Measurements from ENCODE around the gene NKAP.
"Not testable (repeated sequence)": the region's sequence is repeated elsewhere in the genome, so short reads cannot be mapped to it uniquely, and the experiment has no call there.

The NKAP gene

DNA sequence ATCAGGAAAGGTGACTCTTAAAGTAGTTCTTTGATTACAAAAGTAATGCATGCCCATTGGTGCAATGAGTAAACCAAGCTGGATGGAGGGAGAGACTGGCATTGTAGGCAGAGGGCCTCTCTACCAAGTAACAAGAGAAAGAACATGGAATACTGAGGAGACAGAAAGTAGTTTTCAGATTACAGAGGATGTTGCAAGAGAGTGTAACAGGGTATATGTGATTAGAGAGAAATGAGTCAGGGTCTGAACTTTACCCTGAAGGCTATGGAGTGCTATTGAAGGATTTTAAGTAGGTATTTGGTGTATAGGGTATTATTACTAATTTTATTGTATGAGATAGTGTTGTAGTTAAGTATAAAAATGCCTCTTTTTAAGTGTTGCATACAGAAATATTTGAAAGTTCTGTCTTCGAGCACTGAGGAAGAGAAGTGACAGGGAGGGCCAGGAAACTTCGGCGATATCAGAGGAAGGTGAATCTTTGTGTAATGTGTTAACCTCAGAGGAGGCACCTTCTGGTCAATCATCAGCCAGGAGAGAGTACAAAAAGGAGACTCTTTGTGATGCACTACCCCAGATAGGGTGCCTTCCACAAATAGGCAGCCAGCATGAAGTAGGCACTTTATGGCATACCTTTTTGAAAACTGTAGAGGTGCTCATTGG is 8.2 kb downstream of the NKAP start:
- DNase-seq (ENCODE audit: low spot score), result no peak

DNA sequence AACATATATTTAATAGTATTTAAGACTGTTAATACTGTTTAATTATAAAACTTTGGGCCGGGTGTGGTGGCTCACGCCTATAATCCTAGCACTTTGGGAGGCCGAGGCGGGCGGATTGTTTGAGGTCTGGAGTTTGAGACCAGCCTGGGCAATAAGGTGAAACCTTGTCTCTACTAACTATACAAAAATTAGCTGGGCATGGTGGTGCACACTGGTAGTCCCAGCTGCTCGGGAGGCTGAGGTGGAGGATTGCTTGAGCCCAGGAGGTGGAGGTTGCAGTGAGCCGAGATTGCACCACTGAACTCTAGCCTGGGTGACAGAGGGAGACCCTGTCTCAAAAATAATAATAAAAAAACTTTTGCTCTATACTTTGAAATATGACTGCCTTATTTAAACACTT is 21.2 kb downstream of the NKAP start:
- DNase-seq (ENCODE audit: low spot score), result not testable (repeated sequence)

DNA sequence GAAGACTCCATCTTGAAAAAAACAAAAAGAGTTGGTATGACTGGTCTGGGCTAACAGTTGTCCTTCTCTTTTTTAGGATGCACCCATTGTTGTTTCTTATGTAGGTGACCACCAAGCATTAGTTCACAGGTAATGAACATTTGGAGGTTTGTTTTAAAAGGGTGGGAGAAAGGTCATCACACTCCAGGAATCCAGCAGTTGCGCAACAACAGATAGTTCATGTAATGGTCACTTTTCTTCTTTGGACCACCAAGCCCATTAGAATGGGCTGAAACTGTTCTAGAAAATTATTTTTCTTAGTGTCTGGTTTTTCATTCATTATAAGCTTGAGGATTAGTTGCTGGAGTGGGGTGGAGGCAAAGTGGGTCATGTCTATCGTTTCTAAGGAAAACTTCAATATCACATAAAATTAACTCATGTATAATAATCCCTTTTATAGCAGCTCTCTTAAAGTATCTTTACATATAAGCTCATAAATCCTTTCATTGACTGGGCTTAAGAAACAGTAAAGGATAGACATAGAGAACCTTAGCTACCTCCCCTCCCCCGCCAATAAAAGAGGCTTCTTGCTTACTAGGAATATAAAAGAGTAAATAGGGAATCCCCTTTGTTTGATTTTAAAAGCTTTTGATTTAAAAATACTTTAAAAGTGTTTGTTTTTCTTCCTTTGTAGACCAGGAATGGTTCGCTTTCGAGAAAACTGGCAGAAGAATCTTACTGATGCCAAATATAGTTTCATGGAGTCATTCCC is 23.5 kb downstream of the NKAP start:
- no peak for DNase-seq (ENCODE audit: low spot score)

DNA sequence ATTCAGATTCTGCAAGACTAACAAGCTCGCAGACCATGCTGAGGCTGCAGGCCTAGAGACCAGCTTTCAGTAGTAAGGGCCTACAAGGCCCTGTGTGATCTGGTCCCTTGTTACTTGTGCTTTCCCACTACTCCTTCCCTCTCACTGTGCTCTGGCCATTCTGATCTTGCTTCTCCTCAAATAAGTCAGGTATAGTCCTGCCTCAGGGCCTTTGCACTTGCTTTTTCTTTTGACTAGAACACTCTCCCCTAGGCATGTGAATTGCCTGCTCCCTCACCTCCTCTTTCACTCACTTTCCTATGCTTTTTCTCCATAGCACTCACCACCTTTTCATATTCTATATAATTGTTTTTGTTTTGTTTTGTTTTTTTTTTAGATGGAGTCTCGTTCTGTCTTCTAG is 25.7 kb downstream of the NKAP start:
- no peak for DNase-seq (ENCODE audit: low spot score)

DNA sequence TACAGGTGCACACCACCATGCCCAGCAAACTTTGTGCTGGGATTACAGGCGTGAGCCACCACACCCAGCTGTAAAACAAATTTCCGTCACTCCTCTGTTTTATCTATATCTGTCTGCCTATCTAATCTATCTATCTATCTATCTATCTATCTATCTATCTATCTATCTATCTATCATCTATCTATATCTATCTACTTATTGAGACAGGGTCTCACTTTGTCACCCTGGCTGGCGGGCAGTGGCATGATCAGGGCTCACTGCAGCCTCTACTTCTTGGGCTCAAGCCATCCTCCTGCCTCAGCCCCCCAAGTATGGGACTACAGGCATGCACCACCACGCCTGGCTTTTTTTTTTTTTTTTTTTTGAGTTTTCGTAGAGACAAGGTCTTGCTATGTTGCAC is 27.2 kb downstream of the NKAP start:
- DNase-seq (ENCODE audit: low spot score), result no peak

DNA sequence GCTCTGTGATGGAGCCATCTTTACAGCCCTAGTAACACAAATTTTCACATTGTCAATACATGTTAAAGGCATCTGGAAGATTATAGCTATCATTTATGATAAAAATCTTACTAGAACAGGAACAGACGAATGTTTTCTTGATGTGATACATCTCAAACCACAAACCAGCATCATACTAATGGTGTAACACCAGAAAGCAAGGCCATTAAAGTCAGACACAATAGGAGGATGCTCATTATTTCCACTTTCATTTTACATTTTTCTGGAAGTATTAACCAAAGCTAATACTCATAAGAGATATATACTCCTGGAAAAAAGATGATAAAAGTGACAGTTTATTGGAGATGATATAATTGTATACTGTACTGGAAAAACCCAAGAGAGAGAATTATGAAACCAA is 42.6 kb downstream of the NKAP start:
- no peak for DNase-seq (ENCODE audit: low spot score)

DNA sequence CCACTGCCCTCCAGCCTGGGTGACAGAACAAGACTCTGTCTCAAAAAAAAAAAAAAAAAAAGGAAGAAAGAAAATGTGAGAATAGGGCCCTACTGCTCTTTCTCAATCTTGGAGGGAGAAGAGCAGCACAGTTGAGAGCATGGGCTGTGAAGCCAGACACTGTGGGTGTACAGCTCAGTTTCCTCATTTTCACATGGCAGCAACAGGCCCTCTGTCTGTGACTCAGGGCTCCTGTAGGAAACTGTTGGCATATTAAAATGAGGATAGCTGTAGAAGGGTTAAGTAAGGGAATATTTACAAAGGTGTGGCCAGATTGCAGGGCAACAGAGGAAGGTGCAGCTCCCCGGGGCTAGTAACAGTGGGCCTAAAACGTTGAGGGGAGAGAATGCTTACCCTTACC is 44.4 kb downstream of the NKAP start:
- no peak for DNase-seq (ENCODE audit: low spot score)

DNA sequence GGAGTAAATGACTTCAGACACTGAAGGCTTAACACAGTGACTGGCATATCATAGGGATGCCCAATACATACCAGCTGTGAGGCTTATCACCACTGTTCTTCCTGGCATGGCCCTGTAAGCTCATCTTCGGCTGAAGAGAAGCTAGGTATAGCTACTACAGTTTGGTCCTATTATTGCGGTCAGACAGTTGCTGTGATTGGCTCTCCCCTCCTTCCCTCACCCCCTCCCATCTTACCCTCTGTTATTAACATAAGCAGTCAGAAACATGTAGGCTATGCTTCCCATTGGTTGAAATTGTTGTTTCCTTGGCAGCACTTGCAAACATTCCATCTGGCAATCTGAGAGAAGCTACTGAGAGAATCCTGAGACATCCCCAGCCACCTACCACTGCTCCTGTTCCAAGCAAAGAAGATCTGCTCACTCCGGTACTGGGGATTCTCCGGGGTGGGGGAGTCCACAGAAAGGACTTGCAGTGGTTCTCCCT is 47.7 kb downstream of the NKAP start, which contains the start of gene AKAP14:
AKAP14 (plus strand) TSS at position 51 of the 484 bp plus-strand sequence. CDS start 7,331 bp downstream, outside the sequence.
- no peak for DNase-seq (ENCODE audit: low spot score)

DNA sequence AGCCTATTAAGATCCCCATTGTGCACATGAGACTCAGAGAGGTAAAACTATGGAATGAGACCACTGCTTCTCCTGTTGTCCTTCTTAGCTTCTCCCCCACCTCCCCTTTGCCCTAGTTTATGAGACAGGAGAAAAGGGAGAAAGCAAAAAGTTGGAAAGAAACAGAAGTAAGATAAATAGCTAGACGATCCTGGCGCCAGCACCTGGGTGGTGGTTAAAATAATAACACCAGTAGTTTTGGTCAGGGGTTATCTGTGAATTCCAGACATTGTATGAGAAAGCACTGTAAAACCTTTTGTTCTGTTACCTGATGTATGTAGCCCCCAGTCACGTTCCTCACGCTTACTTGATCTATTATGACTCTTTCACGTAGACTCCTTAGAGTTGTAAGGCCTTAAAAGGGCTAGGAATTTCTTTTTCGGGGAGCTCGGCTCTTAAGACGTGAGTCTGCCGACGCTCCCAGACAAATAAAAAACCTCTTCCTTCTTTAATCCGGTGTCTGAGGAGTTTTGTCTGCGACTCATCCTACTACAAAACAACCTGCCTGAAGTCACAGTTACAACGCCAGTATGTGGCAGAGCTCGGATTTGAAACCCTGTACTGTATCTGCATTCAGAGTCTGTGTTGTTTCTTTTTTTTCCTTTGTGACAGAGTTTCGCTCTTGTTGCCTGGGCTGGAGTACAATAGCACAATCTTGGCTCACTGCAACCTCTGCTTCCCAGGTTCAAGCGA is 51.4 kb downstream of the NKAP start:
- not testable (repeated sequence) for DNase-seq (ENCODE audit: low spot score)

DNA sequence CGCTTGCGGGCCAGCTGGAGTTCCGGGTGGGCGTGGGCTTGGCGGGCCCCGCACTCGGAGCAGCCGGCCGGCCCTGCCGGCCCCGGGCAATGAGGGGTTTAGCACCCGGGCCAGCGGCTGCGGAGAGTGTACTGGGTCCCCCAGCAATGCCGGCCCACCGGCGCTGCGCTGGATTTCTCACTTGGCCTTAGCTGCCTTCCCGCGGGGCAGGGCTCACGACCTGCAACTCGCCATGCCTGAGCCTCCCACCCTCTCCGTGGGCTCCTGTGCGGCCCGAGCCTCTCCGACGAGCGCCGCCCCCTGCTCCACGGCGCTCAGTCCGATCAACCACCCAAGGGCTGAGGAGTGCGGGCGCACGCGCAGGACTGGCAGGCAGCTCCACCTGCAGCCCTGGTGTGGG is 52.9 kb downstream of the NKAP start:
- not testable (repeated sequence) for DNase-seq (ENCODE audit: low spot score)

DNA sequence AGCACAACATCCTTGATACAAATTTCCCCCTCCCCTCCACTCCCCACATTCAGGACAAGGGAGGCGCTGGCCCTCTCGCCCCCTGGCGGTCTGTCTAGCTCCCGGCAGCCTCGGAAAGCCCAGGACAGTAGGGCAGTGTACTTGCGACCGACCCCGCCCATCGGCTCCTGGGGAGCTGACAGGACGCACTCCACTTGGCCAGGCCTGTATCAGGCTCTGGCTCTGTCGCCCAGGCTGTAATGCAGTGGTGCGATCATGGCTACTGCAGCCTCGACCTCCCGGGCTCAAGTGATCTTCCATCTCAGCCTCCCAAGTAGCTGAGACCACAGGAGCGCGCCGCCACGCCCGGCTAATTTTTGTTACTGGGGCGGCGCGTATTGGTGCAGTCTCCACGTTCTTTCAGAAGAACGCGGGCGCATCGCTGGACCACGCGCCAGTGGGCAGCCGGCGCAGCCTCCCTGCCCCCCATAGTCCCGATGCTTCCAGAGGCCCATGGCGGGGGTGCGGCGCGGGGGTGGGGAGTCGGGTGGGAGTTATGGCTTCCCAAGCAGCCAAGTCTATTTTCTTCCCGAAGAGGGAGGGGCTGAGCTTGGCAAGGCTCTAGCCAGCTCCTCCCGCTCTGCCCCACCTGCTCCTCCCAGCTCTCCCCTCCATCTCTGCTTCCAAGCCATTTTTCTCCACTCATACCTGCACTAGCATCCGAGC is 55.7 kb downstream of the NKAP start:
- peak; percentile 54 for DNase-seq (ENCODE audit: low spot score)

DNA sequence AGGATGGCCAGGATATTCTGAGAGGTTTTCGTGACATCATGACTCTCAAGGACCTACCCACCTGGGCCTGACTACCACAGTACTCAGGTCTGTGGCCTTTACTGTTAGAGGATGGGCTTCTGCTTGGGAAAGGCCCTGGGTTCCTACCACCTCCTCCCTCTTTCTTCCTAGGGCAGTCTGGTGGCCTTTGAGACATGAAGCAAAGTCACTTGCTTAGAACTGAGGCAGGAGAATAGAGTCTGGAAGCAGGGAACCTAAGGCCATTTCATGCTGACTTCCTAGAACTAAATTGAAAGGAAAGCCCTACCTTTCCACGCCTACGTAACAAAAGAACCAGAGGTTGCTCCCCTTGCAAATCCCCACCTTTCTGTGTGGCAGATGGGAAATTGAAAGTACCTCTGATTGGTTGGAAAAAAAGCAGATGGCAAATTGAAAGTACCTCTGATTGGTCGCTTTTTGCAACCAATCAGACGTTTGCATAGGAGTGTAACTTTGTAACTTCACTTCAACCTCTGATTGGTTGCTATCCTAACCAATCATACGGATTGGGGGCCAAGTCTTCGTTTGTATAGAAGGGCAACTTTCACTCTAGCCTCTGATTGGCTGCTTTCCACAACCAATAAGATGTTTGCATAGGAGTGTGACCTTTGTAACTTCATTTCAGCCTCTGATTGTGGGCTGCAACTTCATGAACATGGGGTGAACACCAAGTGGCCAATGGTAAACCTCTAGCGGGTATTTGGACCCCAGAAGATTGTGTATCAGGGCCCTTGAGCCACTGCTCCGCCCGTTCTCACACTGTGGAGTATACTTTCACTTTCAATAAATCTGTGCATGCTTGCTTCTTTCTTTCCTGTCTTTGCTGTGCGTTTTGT is 57.8 kb downstream of the NKAP start:
- DNase-seq (ENCODE audit: low spot score), result no peak

DNA sequence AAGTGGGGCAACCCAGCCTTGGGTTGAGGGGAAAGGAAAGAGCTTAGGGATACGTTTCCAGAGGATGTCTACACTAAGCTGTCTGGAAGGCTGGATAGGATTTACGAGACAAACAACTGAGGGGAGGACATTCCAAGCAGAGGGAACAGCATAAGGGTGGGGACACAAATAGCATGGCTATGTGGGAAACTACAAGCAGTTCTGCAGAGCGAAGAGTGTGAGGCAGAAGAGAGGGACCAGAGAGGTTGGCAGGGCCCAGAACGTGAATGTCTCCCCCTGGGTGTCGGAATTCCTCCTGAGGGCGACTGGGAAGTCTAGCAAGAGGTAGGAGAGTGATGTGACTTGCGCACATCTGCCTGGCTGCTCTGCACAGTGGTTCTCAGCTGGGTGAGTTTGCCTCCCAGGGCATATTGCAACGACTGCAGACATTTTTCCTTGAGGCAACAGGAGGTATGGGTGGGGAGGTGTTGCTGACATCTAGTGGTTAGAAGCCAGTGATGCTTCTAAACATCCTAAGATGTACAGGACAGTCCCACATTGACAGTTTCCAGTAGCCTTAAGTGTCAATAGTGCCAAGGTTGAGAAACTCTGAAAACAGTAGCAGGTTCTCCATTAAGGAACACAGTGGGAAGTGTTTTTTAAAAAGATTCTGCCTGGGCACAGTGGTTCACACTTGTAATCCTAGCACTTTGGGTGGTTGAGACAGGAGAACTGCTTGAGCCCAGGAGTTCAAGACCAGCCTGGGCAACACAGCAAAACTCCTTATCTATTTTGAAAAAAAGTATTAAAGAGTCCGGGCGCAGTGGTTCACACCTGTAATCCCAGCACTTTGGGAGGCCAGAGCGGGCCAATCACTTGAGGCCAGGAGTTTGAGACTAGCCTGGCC is 62.8 kb downstream of the NKAP start:
- peak; percentile 80 for DNase-seq (ENCODE audit: low spot score)

DNA sequence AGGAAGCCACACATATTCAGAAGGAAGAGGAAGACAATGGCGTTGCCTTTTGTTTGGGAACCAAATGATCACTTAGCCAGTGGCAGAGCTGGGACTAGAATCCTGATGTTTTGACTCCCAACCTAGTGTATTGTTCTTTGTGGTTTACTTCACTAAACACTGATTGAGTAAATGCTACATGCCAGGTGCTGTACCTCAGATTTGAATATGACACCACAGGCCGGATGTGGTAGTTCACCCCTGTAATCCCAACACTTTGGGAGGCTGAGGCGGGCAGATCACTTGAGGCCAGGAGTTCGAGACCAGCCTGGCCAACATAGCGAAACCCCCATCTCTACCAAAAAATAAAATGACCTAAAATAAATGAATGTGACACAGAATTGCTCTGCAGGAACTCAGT is 63.5 kb downstream of the NKAP start:
- DNase-seq (ENCODE audit: low spot score), result no peak

DNA sequence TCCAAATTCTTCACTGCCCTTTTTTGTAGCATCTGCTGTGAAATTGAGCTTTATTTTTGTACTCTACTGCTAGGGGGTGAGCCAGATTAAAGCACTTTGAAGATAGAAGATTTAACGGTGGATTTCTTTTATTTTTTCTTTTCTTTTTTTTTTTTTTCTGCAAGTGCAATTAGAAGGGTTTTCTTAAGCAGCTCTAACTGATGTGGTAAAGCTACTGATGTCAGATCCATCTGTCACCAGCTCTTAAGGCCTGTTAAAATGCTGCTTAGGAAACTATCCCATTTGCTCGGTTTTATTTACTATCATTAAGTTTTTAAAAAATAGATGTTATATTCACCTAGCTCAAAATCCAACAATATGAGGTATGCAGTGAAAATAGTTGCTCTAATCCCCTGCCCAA is 64.8 kb downstream of the NKAP start:
- DNase-seq (ENCODE audit: low spot score), result no peak

DNA sequence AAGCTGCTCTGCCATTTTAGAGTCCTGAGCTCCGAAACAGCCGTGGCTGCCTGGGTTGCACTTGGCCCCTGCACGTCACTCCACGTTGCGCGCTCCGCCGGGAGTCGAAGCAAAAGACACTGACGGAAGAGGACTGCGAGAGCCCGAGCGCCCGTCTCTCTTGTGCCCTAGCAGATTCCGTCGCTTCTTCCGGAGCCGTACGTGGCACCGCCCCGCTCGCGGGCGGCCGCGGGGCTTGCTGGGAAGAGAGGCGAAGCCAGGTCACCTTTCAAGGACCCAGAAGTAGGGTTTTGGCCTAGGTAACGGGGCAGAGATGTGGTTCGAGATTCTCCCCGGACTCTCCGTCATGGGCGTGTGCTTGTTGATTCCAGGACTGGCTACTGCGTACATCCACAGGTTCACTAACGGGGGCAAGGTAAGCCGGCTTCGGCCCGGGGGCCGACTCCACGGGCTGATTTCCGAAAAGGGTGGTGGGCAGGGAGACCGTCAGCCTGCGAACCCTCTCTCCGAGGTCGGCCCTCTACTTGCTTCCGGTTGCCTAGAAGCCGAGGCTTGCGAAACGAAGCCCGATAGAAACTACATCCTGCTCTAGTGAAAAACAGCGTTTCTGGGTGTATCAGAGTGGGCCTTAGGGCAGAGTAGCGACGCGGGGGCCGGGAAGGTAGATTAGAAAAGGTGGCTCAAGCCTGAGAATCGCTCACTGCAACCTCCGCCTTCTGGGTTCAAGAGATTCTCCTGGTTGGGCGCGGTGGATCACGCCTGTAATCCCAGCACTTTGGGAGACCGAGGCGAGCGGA is 71.8 kb downstream of the NKAP start, which contains the start of the genes NDUFA1 and RNF113A:
NDUFA1 (plus strand) TSS at position 234 of the 797 bp plus-strand sequence; CDS start at position 314, 80 bp downstream.
RNF113A (minus strand) TSS at position 135 of the 797 bp plus-strand sequence; CDS start at position 15, 120 bp downstream.
- DNase-seq (ENCODE audit: low spot score), result peak; percentile 80

DNA sequence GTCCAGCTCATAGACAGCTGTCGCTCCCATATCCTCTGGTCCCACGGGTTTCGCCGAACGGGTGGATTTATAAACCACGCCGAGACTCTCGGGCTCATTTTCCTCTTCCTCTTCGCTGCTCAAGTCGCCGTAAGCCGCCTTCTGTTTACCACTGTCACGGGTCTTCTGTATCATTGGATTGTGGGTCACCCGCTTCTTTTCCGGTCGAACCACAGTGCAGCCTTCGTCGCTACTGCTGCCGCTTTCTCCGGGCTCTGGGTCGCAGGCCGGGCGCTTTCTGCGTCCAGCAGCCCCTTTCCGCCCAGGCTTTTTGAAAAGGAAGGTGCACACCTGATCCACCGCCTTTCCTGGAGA is 72.3 kb downstream of the NKAP start:
- DNase-seq (ENCODE audit: low spot score), result no peak
